Naive thymus-derived CD8-positive, alpha-beta T cell (primary cell): ENCODE data around the gene SYP. TPM values are rescaled to one million over a fixed set of nuclear protein-coding genes. Genes with fewer than 3 reads are reported as not detected.
A peak's percentile ranks its signal among the peaks of the same experiment; 100 is the strongest.

Experiments used
- ATAC-seq, 2 donors: fragments of 150-1000 bp; cut with Tn5 transposase in 1 of 2; sonication (Bioruptor Pico), chemical (Tn5 transposase) in 1 of 2; 1 replicate in 1 of 2; 2 replicates in 1 of 2; pipeline ENCODE4 v1.10.0; 2021; ENCODE audit warnings: mild to moderate bottlenecking in 2 of 2, moderate library complexity in 2 of 2
- POLR2A ChIA-PET: fragments of 350-600 bp; sonication (Branson Sonifier 250); formaldehyde crosslinking; loops from one replicate; lab custom pipeline; 2021; ENCODE audit warnings: antibody characterized with exemption; lab: Charles Lee
- DNase-seq, 10 donors: peaks; one replicate each; pipeline versions ENCODE4 v3.0.0 to v3.0.0-alpha.2; 2020 to 2022
- H3K27ac Mint-ChIP-seq, 10 donors: one replicate each; pipeline ENCODE4 v1.8.0; 2020 to 2022; ENCODE audit warnings: mild to moderate bottlenecking in 10 of 10, mixed read lengths in 10 of 10, moderate library complexity in 4 of 10, inconsistent platforms in 1 of 10
- H3K27me3 Mint-ChIP-seq, 5 donors: one replicate each; pipeline ENCODE4 v1.8.0; 2021 to 2022; ENCODE audit warnings: mixed read lengths in 5 of 5
- H3K36me3 Mint-ChIP-seq, 3 donors: one replicate each; pipeline ENCODE4 v1.8.0; 2020 to 2022; ENCODE audit warnings: mixed read lengths in 3 of 3, mild to moderate bottlenecking in 2 of 3, inconsistent platforms in 1 of 3
- H3K4me1 Mint-ChIP-seq, 4 donors: one replicate each; pipeline ENCODE4 v1.8.0; 2021 to 2022; ENCODE audit warnings: mixed read lengths in 4 of 4
- H3K4me3 Mint-ChIP-seq, 10 donors: one replicate each; pipeline ENCODE4 v1.8.0; 2020 to 2022; ENCODE audit warnings: mild to moderate bottlenecking in 10 of 10, mixed read lengths in 10 of 10, moderate library complexity in 6 of 10, inconsistent platforms in 1 of 10
- H3K9me3 Mint-ChIP-seq, 9 donors: one replicate each; pipeline ENCODE4 v1.8.0; 2020 to 2022; ENCODE audit warnings: mixed read lengths in 9 of 9, mild to moderate bottlenecking in 3 of 9, inconsistent platforms in 1 of 9, moderate library complexity in 1 of 9
- polyA plus RNA-seq, 3 donors: library from polyadenylated mRNA; unstranded; fragments of 300-500 nt; fragmentation: Illumina TruSeq; gene quantifications; one replicate each; pipeline ENCODE4 v1.2.3, GENCODE V29; 2021
- total RNA-seq, 8 experiments: library from RNA in 2 of 8; stranded (reverse) in 2 of 8; gene quantifications; one replicate each; pipeline ENCODE4 v1.2.3 and lab custom pipeline; 2021 to 2026

SYP gene
- total and polyA plus RNA-seq, 5 experiments from 2014 or later: 0.27 to 0.58 (median 0.40) TPM

- POLR2A ChIA-PET: no interaction called here
- DNase-seq (no peak), ATAC-seq (no peak)
- no peak overlapping the region for H3K4me3 Mint-ChIP-seq
- H3K27me3 Mint-ChIP-seq: no peaks in the 10 kb centered on the region
- no peaks in the 10 kb centered on the region for H3K36me3 Mint-ChIP-seq
- H3K27ac Mint-ChIP-seq: no peak overlapping the region
- peaks cover 0 to 5% (median 0%) of the 10 kb centered on the region in 4 donors for H3K4me1 Mint-ChIP-seq
- H3K9me3 Mint-ChIP-seq: peaks cover 0 to 13% (median 0%) of the 10 kb centered on the region in 9 donors
These were observed 15.1 kb upstream of the SYP start for GRCh38 chrX:49214996-49215526.

GRCh38 chrX:49214416-49214815, 14.4 kb upstream of the SYP start:
- Mint-ChIP-seq H3K36me3 (no peaks in the 10 kb centered on the region), H3K27me3 (no peaks in the 10 kb centered on the region), H3K4me3 (no peak overlapping the region), H3K27ac (no peak overlapping the region), H3K4me1 (peaks cover 0 to 4% (median 0%) of the 10 kb centered on the region in 4 donors), H3K9me3 (peaks cover 0 to 13% (median 0%) of the 10 kb centered on the region in 9 donors)
- DNase-seq: no peak
- POLR2A ChIA-PET: no interaction called here
- ATAC-seq: no peak

GRCh38 chrX:49212861-49213260, 12.9 kb upstream of the SYP start:
- H3K36me3 Mint-ChIP-seq: no peaks in the 10 kb centered on the region

GRCh38 chrX:49212209-49212608, 12.2 kb upstream of the SYP start:
- DNase-seq: no peak
- Mint-ChIP-seq H3K27me3 (no peaks in the 10 kb centered on the region), H3K36me3 (no peaks in the 10 kb centered on the region), H3K4me3 (no peak overlapping the region), H3K27ac (no peak overlapping the region), H3K4me1 (peaks cover 0 to 4% (median 0%) of the 10 kb centered on the region in 4 donors), H3K9me3 (peaks cover 0 to 13% (median 0%) of the 10 kb centered on the region in 9 donors)
- POLR2A ChIA-PET: no interaction called here
- ATAC-seq: no peak

More at GRCh38 chrX:49212861-49213260, 12.9 kb upstream of the SYP start:
- Mint-ChIP-seq H3K27me3 (no peaks in the 10 kb centered on the region), H3K4me3 (no peak overlapping the region), H3K27ac (no peak overlapping the region), H3K9me3 (peaks cover 0 to 13% (median 0%) of the 10 kb centered on the region in 9 donors), H3K4me1 (peaks cover 0 to 4% (median 0%) of the 10 kb centered on the region in 4 donors)
- POLR2A ChIA-PET: no interaction called here
- no peak for ATAC-seq
- DNase-seq: no peak

- ATAC-seq (no peak), DNase-seq (no peak)
- no peaks in the 10 kb centered on the region for H3K27me3 Mint-ChIP-seq
- peak overlapping the region in 1 of 10 donors; percentile 31 for H3K27ac Mint-ChIP-seq
- peaks cover 0 to 4% (median 0%) of the 10 kb centered on the region in 4 donors for H3K4me1 Mint-ChIP-seq
- POLR2A ChIA-PET: no interaction called here
- no peak overlapping the region for H3K4me3 Mint-ChIP-seq
- H3K9me3 Mint-ChIP-seq: peaks cover 0 to 13% (median 0%) of the 10 kb centered on the region in 9 donors
- H3K36me3 Mint-ChIP-seq: no peaks in the 10 kb centered on the region
These were observed 11.1 kb upstream of the SYP start for GRCh38 chrX:49211074-49211473.

GRCh38 chrX:49210406-49210805, 10.4 kb upstream of the SYP start:
- H3K27ac Mint-ChIP-seq: no peak overlapping the region
- POLR2A ChIA-PET: interaction anchor here (2.0 kb wide), 1 partner anchor 10 kb away, joined by 5 read pairs; the partner anchor contains the start of gene SYP
- no peaks in the 10 kb centered on the region for H3K27me3 Mint-ChIP-seq
- H3K4me3 Mint-ChIP-seq: no peak overlapping the region
- H3K9me3 Mint-ChIP-seq: peaks cover 0 to 13% (median 0%) of the 10 kb centered on the region in 9 donors
- H3K36me3 Mint-ChIP-seq: no peaks in the 10 kb centered on the region
- H3K4me1 Mint-ChIP-seq: peaks cover 0 to 4% (median 0%) of the 10 kb centered on the region in 4 donors
- ATAC-seq (no peak), DNase-seq (no peak)

- peak overlapping the region in 9 of 10 donors; percentile 22 to 61 (median 26) for H3K4me3 Mint-ChIP-seq
- H3K9me3 Mint-ChIP-seq: peaks cover 0 to 13% (median 0%) of the 10 kb centered on the region in 9 donors
- ATAC-seq (peak; percentile 54 to 74), DNase-seq (peak in 2 of 10 donors; percentile 16 to 20)
- H3K27ac Mint-ChIP-seq: peak overlapping the region in 2 of 10 donors; percentile 38 to 49
- H3K36me3 Mint-ChIP-seq: no peaks in the 10 kb centered on the region
- POLR2A ChIA-PET: interaction anchor here (0.6 to 2.0 kb wide), 2 partner anchors 9 to 319 kb away, joined by 3 to 5 read pairs; partner anchors contain the start of gene SYP
- no peaks in the 10 kb centered on the region for H3K27me3 Mint-ChIP-seq
- H3K4me1 Mint-ChIP-seq: peaks cover 0 to 4% (median 0%) of the 10 kb centered on the region in 4 donors
These were observed 9.7 kb upstream of the SYP start for GRCh38 chrX:49209434-49210251.

GRCh38 chrX:49208399-49208798, 8.4 kb upstream of the SYP start:
- Mint-ChIP-seq H3K27me3 (no peaks in the 10 kb centered on the region), H3K4me3 (no peak overlapping the region), H3K4me1 (peaks cover 0 to 4% (median 0%) of the 10 kb centered on the region in 4 donors), H3K36me3 (no peaks in the 10 kb centered on the region), H3K9me3 (peaks cover 0 to 11% (median 0%) of the 10 kb centered on the region in 9 donors), H3K27ac (peak overlapping the region in 1 of 10 donors; percentile 62)
- ATAC-seq: no peak
- POLR2A ChIA-PET: no interaction called here
- no peak for DNase-seq

- Mint-ChIP-seq H3K27ac (no peak overlapping the region), H3K4me3 (no peak overlapping the region), H3K27me3 (no peaks in the 10 kb centered on the region), H3K36me3 (no peaks in the 10 kb centered on the region), H3K9me3 (no peaks in the 10 kb centered on the region), H3K4me1 (peaks cover 0 to 4% (median 0%) of the 10 kb centered on the region in 4 donors)
- POLR2A ChIA-PET: interaction anchor here (0.5 kb wide), 1 partner anchor 206 kb away, joined by 3 read pairs; no protein-coding TSS in a partner anchor
- ATAC-seq: no peak
- no peak for DNase-seq
These were observed 6.5 kb upstream of the SYP start for GRCh38 chrX:49206543-49206942.

GRCh38 chrX:49205443-49205842, 5.5 kb upstream of the SYP start:
- H3K4me1 Mint-ChIP-seq: peaks cover 0 to 6% (median 2%) of the 10 kb centered on the region in 4 donors
- H3K9me3 Mint-ChIP-seq: no peaks in the 10 kb centered on the region
- H3K27me3 Mint-ChIP-seq: no peaks in the 10 kb centered on the region
- no peak overlapping the region for H3K4me3 Mint-ChIP-seq
- H3K27ac Mint-ChIP-seq: no peak overlapping the region
- H3K36me3 Mint-ChIP-seq: no peaks in the 10 kb centered on the region
- ATAC-seq: no peak
- POLR2A ChIA-PET: no interaction called here
- DNase-seq: no peak

- POLR2A ChIA-PET: no interaction called here
- H3K36me3 Mint-ChIP-seq: no peaks in the 10 kb centered on the region
- DNase-seq (no peak), ATAC-seq (no peak)
- H3K4me3 Mint-ChIP-seq: no peak overlapping the region
- no peaks in the 10 kb centered on the region for H3K27me3 Mint-ChIP-seq
- H3K27ac Mint-ChIP-seq: no peak overlapping the region
- no peaks in the 10 kb centered on the region for H3K9me3 Mint-ChIP-seq
- H3K4me1 Mint-ChIP-seq: peaks cover 0 to 6% (median under 1%) of the 10 kb centered on the region in 4 donors
These were observed 4.7 kb upstream of the SYP start for GRCh38 chrX:49204709-49205108.

- Mint-ChIP-seq H3K36me3 (no peaks in the 10 kb centered on the region), H3K4me1 (peaks cover 0 to 6% (median 3%) of the 10 kb centered on the region in 4 donors), H3K27me3 (no peaks in the 10 kb centered on the region), H3K27ac (peak overlapping the region in 1 of 10 donors; percentile 75), H3K4me3 (no peak overlapping the region), H3K9me3 (no peaks in the 10 kb centered on the region)
- POLR2A ChIA-PET: no interaction called here
- ATAC-seq (no peak), DNase-seq (no peak)
These were observed 4.0 kb upstream of the SYP start for GRCh38 chrX:49204017-49204416.

GRCh38 chrX:49203536-49203935, 3.5 kb upstream of the SYP start:
- H3K27me3 Mint-ChIP-seq: no peaks in the 10 kb centered on the region
- H3K36me3 Mint-ChIP-seq: no peaks in the 10 kb centered on the region
- DNase-seq (no peak), ATAC-seq (no peak)
- peaks cover 0 to 8% (median 5%) of the 10 kb centered on the region in 4 donors for H3K4me1 Mint-ChIP-seq
- POLR2A ChIA-PET: no interaction called here
- H3K9me3 Mint-ChIP-seq: no peaks in the 10 kb centered on the region
- H3K27ac Mint-ChIP-seq: peak overlapping the region in 1 of 10 donors; percentile 75
- H3K4me3 Mint-ChIP-seq: no peak overlapping the region
